K562 (cell line): Measurements from ENCODE around the gene FAM186B.

ENCODE experiments used
- KDM1A ChIP-seq, 2 experiments: fragments of 450-650 bp; IDR thresholded peaks; 2 replicates each; pipeline ENCODE4 v1.6.1; 2016; ENCODE audit warnings: mild to moderate bottlenecking in 2 of 2
- KLF6 ChIP-seq: fragments of 250-450 bp; sonication (Bioruptor Pico); IDR thresholded peaks from 2 replicates; pipeline ENCODE4 v1.4.0; 2020; ENCODE audit warnings: mild to moderate bottlenecking, moderate library complexity, borderline replicate concordance
- MYBL2 ChIP-seq, 2 experiments: fragments of 450-650 bp in 1 of 2; sonication (generic) in 1 of 2; formaldehyde crosslinking in 1 of 2; IDR thresholded peaks; 2 replicates each; pipeline versions ENCODE4 v1.6.1 to v1.8.1; 2017 to 2022; ENCODE audit warnings: borderline replicate concordance in 1 of 2, inconsistent platforms in 1 of 2, low read depth in 1 of 2, mild to moderate bottlenecking in 1 of 2, missing genetic modification reagents in 1 of 2, moderate library complexity in 1 of 2
- NFIX ChIP-seq: fragments of 250-450 bp; sonication (Bioruptor Pico); IDR thresholded peaks from 2 replicates; pipeline ENCODE4 v1.4.0; 2020; ENCODE audit warnings: low read depth, mild to moderate bottlenecking, moderate library complexity
- POLR2A ChIP-seq: fragments of 450-650 bp; conservative IDR thresholded peaks from 2 replicates; pipeline ENCODE4 v1.6.1; 2016
- TCF7L2 ChIP-seq: fragments of 150-350 bp; IDR thresholded peaks from 2 replicates; pipeline ENCODE4 v1.6.1; 2016; ENCODE audit warnings: low read depth, mild to moderate bottlenecking, low read length, moderate library complexity

DNA sequence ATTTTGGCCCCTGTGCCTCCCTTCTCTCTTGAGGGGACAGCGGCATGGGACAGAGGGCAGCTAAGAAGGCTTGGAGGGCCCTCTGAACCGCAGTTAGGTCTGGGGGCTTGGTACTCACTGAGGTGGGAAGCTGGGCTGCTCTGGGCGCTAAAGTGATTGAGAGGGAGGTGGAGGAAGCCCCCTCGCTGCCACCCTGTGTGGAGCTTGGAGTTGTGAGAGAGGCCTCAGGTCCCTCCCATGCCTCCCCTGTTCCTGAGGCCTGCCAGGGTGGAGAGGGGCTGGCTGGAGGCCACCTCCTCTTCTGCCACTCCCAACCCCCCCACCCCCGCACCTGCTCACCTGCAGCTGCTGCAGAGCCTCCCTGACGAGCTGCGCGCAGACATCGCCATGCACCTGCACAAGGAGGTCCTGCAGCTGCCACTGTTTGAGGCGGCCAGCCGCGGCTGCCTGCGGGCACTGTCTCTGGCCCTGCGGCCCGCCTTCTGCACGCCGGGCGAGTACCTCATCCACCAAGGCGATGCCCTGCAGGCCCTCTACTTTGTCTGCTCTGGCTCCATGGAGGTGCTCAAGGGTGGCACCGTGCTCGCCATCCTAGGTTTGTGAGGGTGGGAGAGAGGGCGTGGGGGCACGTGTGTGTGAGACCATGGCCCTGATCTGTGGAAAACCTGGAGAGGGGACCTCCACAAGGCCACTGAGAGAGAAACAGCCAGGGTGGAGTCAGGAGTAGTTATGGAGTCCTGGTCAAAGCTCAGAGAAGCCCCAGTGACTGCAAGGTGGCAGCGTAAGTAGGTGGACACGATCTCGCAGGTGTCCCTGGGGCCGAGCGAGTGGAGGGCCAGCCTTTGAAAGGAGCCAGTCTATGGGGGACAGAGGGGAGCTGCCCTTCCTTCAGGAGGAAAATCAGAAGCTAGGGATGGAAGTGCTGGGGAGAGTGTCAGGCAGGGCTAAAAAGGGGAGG, 55.4 kb downstream of the FAM186B start:
- TF ChIP-seq KDM1A (IDR thresholded peaks at IDR 0.05): no peak
- TF ChIP-seq POLR2A: no peak
- TF ChIP-seq TCF7L2: no peak
- no peak for TF ChIP-seq MYBL2 (IDR thresholded peaks at IDR 0.05; ENCODE audit: low read depth)
- no peak for TF ChIP-seq MYBL2 (CRISPR knock-in tag; IDR thresholded peaks at IDR 0.05; ENCODE audit: borderline replicate concordance)
- no peak for TF ChIP-seq KLF6 (CRISPR knock-in tag)
- TF ChIP-seq NFIX (CRISPR knock-in tag): no peak
